ENCODE measurements around the gene ATP2B3.

ATP2B3 gene

DNA sequence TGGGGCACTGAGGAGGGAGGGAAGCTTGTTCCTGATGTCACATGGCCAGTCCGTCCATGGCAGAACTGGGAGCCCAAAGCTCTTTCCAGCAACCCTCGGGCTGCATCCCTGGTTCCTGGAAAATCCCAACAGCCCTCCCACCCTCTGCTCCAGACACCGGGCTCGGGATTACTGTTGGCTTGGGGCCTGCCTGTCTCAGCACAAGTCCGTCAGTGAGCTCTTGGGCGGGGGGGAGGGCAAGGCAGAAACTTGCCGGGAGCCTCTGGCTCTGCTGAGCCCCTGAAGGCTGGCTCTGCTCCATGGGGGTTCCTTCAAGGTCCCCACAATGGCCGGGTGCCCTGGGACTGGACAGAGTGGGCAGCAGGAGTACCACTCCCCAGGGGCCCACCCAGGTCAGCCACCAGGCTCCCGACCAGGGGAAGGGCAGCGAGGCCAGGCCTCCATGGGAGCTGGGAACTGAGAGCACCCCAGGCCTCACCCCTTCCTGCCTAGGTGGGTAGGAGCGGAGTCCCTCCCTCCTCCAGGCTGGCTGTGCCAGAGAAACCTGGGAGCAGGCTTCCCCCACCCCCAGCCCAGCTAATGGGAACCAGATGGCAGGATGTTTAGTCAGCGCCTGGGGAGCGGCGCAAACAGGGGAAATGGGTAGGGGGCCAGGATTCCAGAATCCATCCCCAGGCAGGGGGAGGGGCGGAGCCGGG lies 40.6 kb upstream of the ATP2B3 start:
- Histone ChIP-seq H3K4me1 (ENCODE audit: control insufficient read depth in 1 of 2, insufficient read depth in 2 of 2, low read length in 2 of 2) (peaks cover 0 to 7% of the 10 kb centered on the region in 2 donors), H3K27ac (ENCODE audit: low read length) (no peak overlapping the region), H3K9me3 (ENCODE audit: control insufficient read depth in 1 of 2, low read length in 2 of 2) (no peaks in the 10 kb centered on the region), H3K36me3 (ENCODE audit: control insufficient read depth in 1 of 2, insufficient read depth in 2 of 2, low read length in 2 of 2) (no peaks in the 10 kb centered on the region), H3K27me3 (ENCODE audit: low read depth, low read length) (no peaks in the 10 kb centered on the region), H3K4me3 (ENCODE audit: low read depth in 1 of 2, low read length in 2 of 2) (no peak overlapping the region)

DNA sequence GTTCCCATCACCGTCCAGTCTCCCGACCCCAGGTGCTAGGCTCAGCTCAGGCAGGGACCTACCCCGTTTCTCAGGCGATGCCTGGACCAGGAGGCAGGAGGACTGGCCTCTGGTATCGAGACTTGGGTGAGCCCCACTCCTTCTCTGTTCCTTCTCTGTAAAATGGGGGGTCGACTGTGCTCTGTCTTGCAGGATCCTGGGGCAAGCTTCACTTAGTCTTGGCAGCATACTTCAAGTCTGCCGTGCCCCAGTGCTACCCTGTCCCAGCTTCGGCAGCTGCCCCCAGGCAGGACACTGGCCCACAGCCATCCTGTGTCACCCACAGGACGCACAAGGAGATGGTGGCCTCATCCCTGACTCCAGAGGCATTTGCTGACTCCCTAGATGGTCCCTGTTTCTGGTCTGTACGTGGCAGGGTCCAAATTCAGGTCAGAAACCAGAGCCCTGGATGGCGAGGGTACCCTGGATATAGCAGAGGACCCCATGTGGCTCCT lies 40.0 kb upstream of the ATP2B3 start:
- Histone ChIP-seq H3K27me3 (ENCODE audit: low read depth, low read length) (no peaks in the 10 kb centered on the region), H3K36me3 (ENCODE audit: control insufficient read depth in 1 of 2, insufficient read depth in 2 of 2, low read length in 2 of 2) (no peaks in the 10 kb centered on the region), H3K9me3 (ENCODE audit: control insufficient read depth in 1 of 2, low read length in 2 of 2) (no peaks in the 10 kb centered on the region), H3K4me1 (ENCODE audit: control insufficient read depth in 1 of 2, insufficient read depth in 2 of 2, low read length in 2 of 2) (peaks cover 0 to 7% of the 10 kb centered on the region in 2 donors), H3K27ac (ENCODE audit: low read length) (no peak overlapping the region), H3K4me3 (ENCODE audit: low read depth in 1 of 2, low read length in 2 of 2) (no peak overlapping the region)

DNA sequence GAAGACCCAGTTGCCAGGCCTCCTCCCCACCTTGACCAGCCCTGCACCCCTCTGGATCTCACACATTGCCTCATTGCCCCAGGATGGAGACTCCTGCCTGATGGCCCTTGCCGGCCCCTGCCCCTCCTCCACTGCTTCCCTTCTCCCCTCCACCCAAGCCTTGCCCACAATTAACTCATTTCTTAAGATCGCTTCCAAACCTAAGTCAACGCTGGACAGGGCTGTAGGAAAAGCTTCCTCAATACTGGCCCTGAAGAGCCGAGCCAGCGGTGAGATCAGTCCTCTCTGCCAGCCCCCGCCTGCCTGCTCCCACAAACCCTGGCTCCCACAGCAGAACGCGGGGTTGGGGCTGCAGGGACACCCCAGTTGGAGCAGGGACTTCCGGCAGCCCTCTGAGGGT lies 39.5 kb upstream of the ATP2B3 start:
- no peaks in the 10 kb centered on the region for H3K9me3 ChIP-seq (ENCODE audit: control insufficient read depth in 1 of 2, low read length in 2 of 2)
- H3K4me1 ChIP-seq (ENCODE audit: control insufficient read depth in 1 of 2, insufficient read depth in 2 of 2, low read length in 2 of 2): peaks cover 0 to 7% of the 10 kb centered on the region in 2 donors
- no peaks in the 10 kb centered on the region for H3K27me3 ChIP-seq (ENCODE audit: low read depth, low read length)
- no peak overlapping the region for H3K4me3 ChIP-seq (ENCODE audit: low read depth in 1 of 2, low read length in 2 of 2)
- no peaks in the 10 kb centered on the region for H3K36me3 ChIP-seq (ENCODE audit: control insufficient read depth in 1 of 2, insufficient read depth in 2 of 2, low read length in 2 of 2)
- no peak overlapping the region for H3K27ac ChIP-seq (ENCODE audit: low read length)

DNA sequence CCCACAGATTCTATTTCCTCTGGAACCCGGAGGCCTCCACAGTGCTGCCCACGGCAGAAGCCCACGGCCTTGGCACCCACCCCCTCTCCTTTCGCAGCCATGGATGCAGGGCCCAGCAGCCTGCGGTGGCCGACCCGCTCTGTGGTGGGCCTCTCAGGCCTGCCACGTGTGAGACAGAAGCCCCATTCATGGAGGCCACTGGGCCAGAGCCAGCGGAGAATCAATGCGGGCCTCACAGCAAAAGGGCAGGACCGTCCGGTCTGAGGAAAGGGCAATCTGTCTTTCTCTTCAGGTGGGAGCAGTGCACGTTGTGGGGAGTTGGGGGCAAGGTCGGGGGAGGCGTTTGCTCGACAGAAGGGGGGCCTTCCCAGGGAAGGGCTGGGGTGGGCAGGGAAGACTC lies 38.7 kb upstream of the ATP2B3 start:
- H3K27ac ChIP-seq (ENCODE audit: low read length): no peak overlapping the region
- H3K4me1 ChIP-seq (ENCODE audit: control insufficient read depth in 1 of 2, insufficient read depth in 2 of 2, low read length in 2 of 2): peaks cover 0 to 7% of the 10 kb centered on the region in 2 donors
- H3K36me3 ChIP-seq (ENCODE audit: control insufficient read depth in 1 of 2, insufficient read depth in 2 of 2, low read length in 2 of 2): no peaks in the 10 kb centered on the region
- H3K27me3 ChIP-seq (ENCODE audit: low read depth, low read length): no peaks in the 10 kb centered on the region
- no peak overlapping the region for H3K4me3 ChIP-seq (ENCODE audit: low read depth in 1 of 2, low read length in 2 of 2)
- H3K9me3 ChIP-seq (ENCODE audit: control insufficient read depth in 1 of 2, low read length in 2 of 2): no peaks in the 10 kb centered on the region

DNA sequence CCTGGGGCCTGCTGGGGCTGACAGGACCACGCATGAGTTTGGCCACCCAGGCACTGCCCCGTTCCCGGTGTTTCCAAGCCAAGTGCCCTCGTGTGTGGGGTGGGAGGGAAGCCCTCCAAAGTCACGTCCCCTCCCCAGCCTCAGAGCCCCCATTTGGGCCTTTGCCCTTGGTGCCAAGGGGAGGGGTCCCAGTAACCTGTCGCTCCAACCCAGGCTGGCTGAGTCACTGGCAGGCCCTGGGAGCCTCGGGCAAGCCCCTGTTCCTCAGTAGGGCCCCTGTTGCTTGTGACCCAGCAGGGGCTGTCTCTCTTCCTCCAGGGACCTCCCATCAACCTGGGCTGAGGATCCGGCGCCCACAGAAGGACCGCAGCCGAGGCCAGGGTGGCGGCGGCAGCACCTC lies 36.4 kb upstream of the ATP2B3 start:
- no peaks in the 10 kb centered on the region for H3K36me3 ChIP-seq (ENCODE audit: control insufficient read depth in 1 of 2, insufficient read depth in 2 of 2, low read length in 2 of 2)

DNA sequence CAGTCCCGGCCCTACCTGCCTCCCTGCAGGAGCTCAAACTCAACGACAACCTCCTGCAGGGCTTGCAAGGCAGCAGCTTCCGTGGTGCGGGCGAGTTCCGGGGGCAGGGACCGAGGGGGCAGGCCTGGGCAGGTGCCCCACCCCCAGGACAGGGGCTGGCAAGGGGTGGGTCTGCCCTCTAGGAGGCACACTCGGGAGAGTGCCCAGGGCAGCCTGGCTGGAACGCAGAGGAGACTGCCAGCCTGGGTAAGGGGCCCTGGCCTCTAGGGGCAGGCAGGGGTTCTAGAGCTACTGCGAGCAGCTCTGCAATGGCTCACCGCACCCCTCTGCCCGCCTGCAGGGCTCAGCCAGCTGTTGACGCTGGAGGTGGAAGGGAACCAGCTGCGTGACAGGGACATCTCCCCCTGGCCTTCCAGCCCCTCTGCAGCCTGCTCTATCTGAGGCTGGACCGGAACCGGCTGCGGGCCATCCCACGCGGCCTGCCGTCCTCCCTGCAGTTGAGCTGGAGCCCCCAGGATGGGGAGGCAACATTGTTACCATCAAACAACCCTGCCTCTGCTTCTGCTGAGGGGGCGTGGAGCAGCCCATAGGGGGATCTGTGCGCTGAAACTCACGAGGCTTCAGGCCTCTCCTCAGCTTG lies 34.9 kb upstream of the ATP2B3 start:
- Histone ChIP-seq H3K4me3 (ENCODE audit: low read depth in 1 of 2, low read length in 2 of 2) (no peak overlapping the region), H3K9me3 (ENCODE audit: control insufficient read depth in 1 of 2, low read length in 2 of 2) (no peaks in the 10 kb centered on the region), H3K27me3 (ENCODE audit: low read depth, low read length) (no peaks in the 10 kb centered on the region), H3K27ac (ENCODE audit: low read length) (no peak overlapping the region), H3K4me1 (ENCODE audit: control insufficient read depth in 1 of 2, insufficient read depth in 2 of 2, low read length in 2 of 2) (no peaks in the 10 kb centered on the region), H3K36me3 (ENCODE audit: control insufficient read depth in 1 of 2, insufficient read depth in 2 of 2, low read length in 2 of 2) (no peaks in the 10 kb centered on the region)

More for the DNA sequence above, 36.4 kb upstream of the ATP2B3 start:
- Histone ChIP-seq H3K27me3 (ENCODE audit: low read depth, low read length) (no peaks in the 10 kb centered on the region), H3K9me3 (ENCODE audit: control insufficient read depth in 1 of 2, low read length in 2 of 2) (no peaks in the 10 kb centered on the region), H3K4me3 (ENCODE audit: low read depth in 1 of 2, low read length in 2 of 2) (no peak overlapping the region), H3K4me1 (ENCODE audit: control insufficient read depth in 1 of 2, insufficient read depth in 2 of 2, low read length in 2 of 2) (peaks cover 0 to 3% of the 10 kb centered on the region in 2 donors), H3K27ac (ENCODE audit: low read length) (no peak overlapping the region)

DNA sequence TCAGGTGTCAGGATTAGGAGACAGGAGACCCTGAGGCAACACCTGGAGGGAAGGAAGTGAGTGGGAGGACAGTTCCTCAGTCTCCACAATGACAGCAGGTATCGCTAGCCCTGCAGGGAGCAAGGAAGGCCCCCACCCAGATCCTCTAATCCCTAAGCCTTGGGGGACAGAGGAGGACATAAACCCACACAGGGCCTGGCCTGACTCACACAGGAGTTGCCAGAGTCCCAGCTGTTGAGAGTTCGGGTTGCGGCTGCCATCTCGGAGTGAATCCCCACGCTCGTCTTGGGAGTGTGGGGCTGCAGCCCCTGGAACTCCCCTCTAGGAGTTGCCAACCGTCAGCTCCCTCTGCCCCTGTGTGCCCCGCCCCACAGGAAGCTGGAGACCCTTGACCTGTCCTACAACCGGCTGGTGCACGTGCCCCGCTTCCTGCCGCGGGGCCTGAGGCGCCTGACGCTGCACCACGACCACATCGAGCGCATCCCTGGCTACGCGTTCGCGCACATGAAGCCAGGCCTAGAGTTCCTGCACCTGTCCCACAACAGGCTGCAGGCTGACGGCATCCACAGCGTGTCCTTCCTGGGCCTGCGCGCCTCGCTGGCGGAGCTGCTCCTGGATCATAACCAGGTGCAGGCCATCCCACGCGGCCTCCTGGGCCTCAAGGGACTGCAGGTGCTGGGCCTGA lies 31.9 kb upstream of the ATP2B3 start:
- Histone ChIP-seq H3K36me3 (ENCODE audit: control insufficient read depth in 1 of 2, insufficient read depth in 2 of 2, low read length in 2 of 2) (no peaks in the 10 kb centered on the region), H3K4me1 (ENCODE audit: control insufficient read depth in 1 of 2, insufficient read depth in 2 of 2, low read length in 2 of 2) (no peaks in the 10 kb centered on the region), H3K27me3 (ENCODE audit: low read depth, low read length) (no peaks in the 10 kb centered on the region), H3K4me3 (ENCODE audit: low read depth in 1 of 2, low read length in 2 of 2) (no peak overlapping the region), H3K27ac (ENCODE audit: low read length) (no peak overlapping the region), H3K9me3 (ENCODE audit: control insufficient read depth in 1 of 2, low read length in 2 of 2) (no peaks in the 10 kb centered on the region)

- no peaks in the 10 kb centered on the region for H3K4me1 ChIP-seq (ENCODE audit: control insufficient read depth in 1 of 2, insufficient read depth in 2 of 2, low read length in 2 of 2)
- H3K27ac ChIP-seq (ENCODE audit: low read length): no peak overlapping the region
- no peak overlapping the region for H3K4me3 ChIP-seq (ENCODE audit: low read depth in 1 of 2, low read length in 2 of 2)
- H3K27me3 ChIP-seq (ENCODE audit: low read depth, low read length): no peaks in the 10 kb centered on the region
- H3K9me3 ChIP-seq (ENCODE audit: control insufficient read depth in 1 of 2, low read length in 2 of 2): no peaks in the 10 kb centered on the region
- H3K36me3 ChIP-seq (ENCODE audit: control insufficient read depth in 1 of 2, insufficient read depth in 2 of 2, low read length in 2 of 2): no peaks in the 10 kb centered on the region
These were observed 31.3 kb upstream of the ATP2B3 start for GRCh38 chrX:153486171-153486570.

GRCh38 chrX:153487590-153488071 lies 29.8 kb upstream of the ATP2B3 start:
- no peaks in the 10 kb centered on the region for H3K9me3 ChIP-seq (ENCODE audit: control insufficient read depth in 1 of 2, low read length in 2 of 2)
- H3K36me3 ChIP-seq (ENCODE audit: control insufficient read depth in 1 of 2, insufficient read depth in 2 of 2, low read length in 2 of 2): no peaks in the 10 kb centered on the region
- no peaks in the 10 kb centered on the region for H3K4me1 ChIP-seq (ENCODE audit: control insufficient read depth in 1 of 2, insufficient read depth in 2 of 2, low read length in 2 of 2)
- H3K4me3 ChIP-seq (ENCODE audit: low read depth in 1 of 2, low read length in 2 of 2): no peak overlapping the region
- H3K27me3 ChIP-seq (ENCODE audit: low read depth, low read length): no peaks in the 10 kb centered on the region
- no peak overlapping the region for H3K27ac ChIP-seq (ENCODE audit: low read length)

GRCh38 chrX:153488231-153488914 lies 29.1 kb upstream of the ATP2B3 start:
- no peaks in the 10 kb centered on the region for H3K27me3 ChIP-seq (ENCODE audit: low read depth, low read length)
- no peak overlapping the region for H3K27ac ChIP-seq (ENCODE audit: low read length)
- no peaks in the 10 kb centered on the region for H3K9me3 ChIP-seq (ENCODE audit: control insufficient read depth in 1 of 2, low read length in 2 of 2)
- H3K4me1 ChIP-seq (ENCODE audit: control insufficient read depth in 1 of 2, insufficient read depth in 2 of 2, low read length in 2 of 2): no peaks in the 10 kb centered on the region
- H3K4me3 ChIP-seq (ENCODE audit: low read depth in 1 of 2, low read length in 2 of 2): no peak overlapping the region
- no peaks in the 10 kb centered on the region for H3K36me3 ChIP-seq (ENCODE audit: control insufficient read depth in 1 of 2, insufficient read depth in 2 of 2, low read length in 2 of 2)
